Brain microvascular endothelial cell (primary cell): ENCODE measurements around the gene DAZL.

Experiments used
- DNase-seq: peaks from one replicate; pipeline ENCODE4 v3.0.0-alpha.2; 2020
- H3K27ac ChIP-seq: fragments of 250-450 bp; sonication (Bioruptor Pico); 2 replicates; pipeline ENCODE4 v1.5.1; 2020; ENCODE audit warnings: mild to moderate bottlenecking, moderate library complexity
- H3K27me3 ChIP-seq: fragments of 250-450 bp; sonication (Bioruptor Pico); replicated peaks from 2 replicates; pipeline ENCODE4 v1.5.1; 2020; ENCODE audit warnings: mild to moderate bottlenecking
- H3K36me3 ChIP-seq: fragments of 250-450 bp; sonication (Bioruptor Pico); replicated peaks from 2 replicates; pipeline ENCODE4 v1.5.1; 2020; ENCODE audit warnings: mild to moderate bottlenecking
- H3K4me3 ChIP-seq: 2 replicates; pipeline ENCODE4 v1.5.1; 2011; ENCODE audit warnings: low read depth, mild to moderate bottlenecking, control low read depth, low read length, moderate library complexity
- in situ Hi-C: cut with HindIII; loops from 2 replicates; pipeline ENCODE4 v1.10.0; 2017; ENCODE audit warnings: low sequenced_read_pairs, low pct_ligation_motif_present
- TF ChIP-seq, protein P1 (sequence below): IDR thresholded peaks from 2 replicates; pipeline ENCODE4 v1.5.1; 2011; ENCODE audit warnings: low read depth, mild to moderate bottlenecking, moderate library complexity, low read length, control low read depth, inconsistent platforms; ENCODE audit errors: missing control alignments

The DAZL gene

DNA sequence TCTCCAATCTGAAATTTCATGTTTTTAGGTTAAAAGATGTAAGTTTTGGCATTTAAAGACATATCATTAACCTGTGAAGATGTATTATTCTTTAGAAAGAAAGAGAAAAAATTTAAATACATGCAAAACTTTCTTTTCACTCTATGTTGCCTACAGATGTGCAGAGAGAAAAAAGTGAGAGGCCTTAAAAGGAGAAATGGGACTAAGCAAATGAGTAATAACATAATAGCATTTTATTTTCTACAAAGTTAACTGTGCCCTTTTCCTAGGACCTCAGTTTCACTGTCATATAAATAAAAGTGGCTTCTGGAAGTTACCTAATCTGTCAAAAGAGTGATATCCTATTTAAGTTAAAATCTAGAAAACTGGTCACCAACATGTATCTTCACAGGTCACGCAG lies 16.1 kb downstream of the DAZL start:
- TF ChIP-seq, protein P1, sequence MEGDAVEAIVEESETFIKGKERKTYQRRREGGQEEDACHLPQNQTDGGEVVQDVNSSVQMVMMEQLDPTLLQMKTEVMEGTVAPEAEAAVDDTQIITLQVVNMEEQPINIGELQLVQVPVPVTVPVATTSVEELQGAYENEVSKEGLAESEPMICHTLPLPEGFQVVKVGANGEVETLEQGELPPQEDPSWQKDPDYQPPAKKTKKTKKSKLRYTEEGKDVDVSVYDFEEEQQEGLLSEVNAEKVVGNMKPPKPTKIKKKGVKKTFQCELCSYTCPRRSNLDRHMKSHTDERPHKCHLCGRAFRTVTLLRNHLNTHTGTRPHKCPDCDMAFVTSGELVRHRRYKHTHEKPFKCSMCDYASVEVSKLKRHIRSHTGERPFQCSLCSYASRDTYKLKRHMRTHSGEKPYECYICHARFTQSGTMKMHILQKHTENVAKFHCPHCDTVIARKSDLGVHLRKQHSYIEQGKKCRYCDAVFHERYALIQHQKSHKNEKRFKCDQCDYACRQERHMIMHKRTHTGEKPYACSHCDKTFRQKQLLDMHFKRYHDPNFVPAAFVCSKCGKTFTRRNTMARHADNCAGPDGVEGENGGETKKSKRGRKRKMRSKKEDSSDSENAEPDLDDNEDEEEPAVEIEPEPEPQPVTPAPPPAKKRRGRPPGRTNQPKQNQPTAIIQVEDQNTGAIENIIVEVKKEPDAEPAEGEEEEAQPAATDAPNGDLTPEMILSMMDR: no peak
- in situ Hi-C loops: no loop called here
- no peak for DNase-seq
- Histone ChIP-seq H3K27me3 (no peaks in the 10 kb centered on the region), H3K36me3 (no peaks in the 10 kb centered on the region), H3K4me3 (no peak overlapping the region), H3K27ac (no peak overlapping the region)

DNA sequence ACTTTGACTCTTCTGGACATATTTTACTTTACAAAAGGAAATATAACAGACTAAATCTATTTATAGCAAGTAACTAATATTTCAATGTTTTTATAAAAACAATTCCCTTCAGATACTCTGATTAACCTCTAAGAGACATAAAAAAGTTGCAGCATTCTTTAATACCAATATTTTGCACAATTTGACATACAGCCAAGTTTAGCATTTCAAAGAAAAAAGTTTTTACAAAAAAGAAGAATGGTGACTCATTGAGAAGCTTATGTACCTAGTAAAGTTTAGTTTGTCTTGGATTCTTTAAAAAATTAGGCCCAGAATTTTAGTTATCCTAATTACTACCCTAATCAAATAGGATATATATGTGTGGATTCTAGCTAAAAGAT lies 17.6 kb downstream of the DAZL start:
- H3K27ac ChIP-seq: no peak overlapping the region
- TF ChIP-seq, protein P1: no peak
- in situ Hi-C loops: no loop called here

DNA sequence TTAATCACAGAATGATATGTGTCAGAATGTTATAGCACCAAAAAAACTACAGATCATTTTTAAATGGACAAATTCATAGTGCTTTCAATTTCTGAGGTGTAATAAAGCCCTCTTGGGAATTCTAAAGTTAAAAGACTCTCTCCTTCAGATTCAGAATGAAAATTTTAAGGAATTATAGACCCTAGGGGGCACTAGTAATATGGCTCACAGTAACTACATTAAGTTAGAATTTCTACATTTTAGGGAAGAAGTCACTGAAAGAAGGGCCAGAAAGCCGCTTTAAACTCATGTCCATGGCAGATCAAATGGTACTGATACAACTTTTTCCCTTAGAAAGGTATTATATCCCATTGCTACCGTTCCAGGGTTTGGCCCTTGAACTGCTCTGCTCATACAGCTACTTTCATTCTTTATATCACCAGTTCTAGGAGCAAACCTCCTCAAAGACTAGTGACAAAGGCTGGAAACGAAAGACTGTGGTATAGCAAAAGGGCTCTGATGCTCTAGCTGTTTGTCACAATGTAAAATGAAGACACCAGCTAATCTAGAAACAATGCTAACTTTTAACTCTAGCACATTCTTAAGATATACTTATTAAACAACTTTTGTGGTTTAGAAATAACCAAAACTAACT lies 18.1 kb downstream of the DAZL start:
- TF ChIP-seq, protein P1: peak; percentile 5
- no peak overlapping the region for H3K27ac ChIP-seq
- DNase-seq: peak; percentile 9
- no peaks in the 10 kb centered on the region for H3K36me3 ChIP-seq
- in situ Hi-C loops: no loop called here
- H3K27me3 ChIP-seq: no peaks in the 10 kb centered on the region
- no peak overlapping the region for H3K4me3 ChIP-seq

More for the DNA sequence above, 17.6 kb downstream of the DAZL start:
- no peaks in the 10 kb centered on the region for H3K36me3 ChIP-seq
- H3K4me3 ChIP-seq: no peak overlapping the region
- no peaks in the 10 kb centered on the region for H3K27me3 ChIP-seq
- no peak for DNase-seq

DNA sequence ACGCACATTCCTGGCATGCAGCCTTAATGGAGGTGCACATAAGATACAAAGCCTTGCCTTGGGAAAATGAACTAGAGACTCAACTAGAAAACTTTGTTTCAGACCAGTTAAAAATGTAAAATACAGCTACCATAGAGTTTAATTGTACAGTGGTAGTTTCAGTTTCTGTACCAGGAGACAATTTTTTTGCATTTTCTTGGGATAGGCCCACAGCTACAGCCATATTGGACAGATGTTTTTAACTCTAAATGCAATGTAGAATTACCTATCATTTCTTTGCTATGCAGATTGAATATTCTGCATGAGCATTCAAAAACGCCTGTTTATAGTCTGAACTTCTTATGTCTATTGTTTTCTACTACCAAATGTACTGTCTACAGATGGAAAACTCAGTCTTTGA lies 20.3 kb downstream of the DAZL start:
- no peaks in the 10 kb centered on the region for H3K36me3 ChIP-seq
- no peaks in the 10 kb centered on the region for H3K27me3 ChIP-seq
- H3K4me3 ChIP-seq: no peak overlapping the region
- TF ChIP-seq, protein P1: no peak
- DNase-seq: no peak
- in situ Hi-C loops: no loop called here
- H3K27ac ChIP-seq: no peak overlapping the region

DNA sequence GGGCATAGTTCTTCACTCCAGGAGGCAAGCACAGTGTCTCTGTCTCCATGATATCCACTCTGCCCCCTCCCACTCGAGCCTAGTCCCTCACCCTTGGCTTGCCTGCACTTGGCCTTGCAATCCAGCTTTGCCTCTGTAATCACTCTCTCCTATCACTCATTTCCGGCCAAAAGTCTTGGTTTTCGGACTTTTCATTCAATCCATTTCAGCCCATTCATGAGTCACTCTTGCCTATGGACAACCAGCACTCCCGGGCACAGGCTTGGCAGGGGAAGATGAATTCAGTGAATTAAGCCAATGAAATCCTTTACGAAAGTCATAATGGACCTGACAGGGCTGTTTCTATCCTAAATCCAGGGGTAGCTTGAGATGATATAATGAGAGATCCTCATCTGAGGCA lies 21.7 kb downstream of the DAZL start:
- Histone ChIP-seq H3K27me3 (no peaks in the 10 kb centered on the region), H3K36me3 (no peaks in the 10 kb centered on the region), H3K27ac (no peak overlapping the region), H3K4me3 (no peak overlapping the region)
- no peak for DNase-seq
- in situ Hi-C loops: no loop called here
- TF ChIP-seq, protein P1: no peak

DNA sequence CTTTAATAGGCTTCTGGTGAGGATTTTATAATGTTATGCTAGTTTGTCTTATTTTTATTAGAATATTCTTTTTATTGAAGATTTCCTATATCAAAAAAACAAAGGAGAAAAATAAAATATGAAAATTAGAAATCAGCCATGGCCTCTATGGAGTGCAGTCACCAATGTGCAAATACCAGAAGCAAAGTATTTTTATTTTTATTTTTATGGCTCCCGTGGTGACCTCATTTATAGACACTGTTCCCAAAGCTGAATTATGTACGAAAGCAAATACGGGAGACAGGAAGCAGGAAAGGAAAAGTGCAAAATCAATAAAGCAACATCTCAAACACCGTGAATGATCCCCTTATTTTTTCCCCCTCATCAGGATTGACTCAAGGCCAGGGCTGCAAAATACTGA lies 35.1 kb downstream of the DAZL start:
- in situ Hi-C loops: no loop called here
- DNase-seq: no peak
- TF ChIP-seq, protein P1: no peak

More for the DNA sequence above, 35.1 kb downstream of the DAZL start:
- H3K36me3 ChIP-seq: no peaks in the 10 kb centered on the region
- no peaks in the 10 kb centered on the region for H3K27me3 ChIP-seq
- H3K27ac ChIP-seq: no peak overlapping the region
- no peak overlapping the region for H3K4me3 ChIP-seq
